Activated CD4-positive, alpha-beta memory T cell treated with anti-CD3 and anti-CD28 coated beads for 36 hours (primary cell): ENCODE measurements around the gene TMEM74B. TPM values are rescaled to one million over a fixed set of nuclear protein-coding genes. Genes with fewer than 3 reads are reported as not detected.

ENCODE experiments used
- total RNA-seq, 2 experiments: library from RNA; stranded (reverse); gene quantifications; one replicate each; pipeline ENCODE4 v1.2.3, GENCODE V29; 2021

Gene TMEM74B
- total RNA-seq, 2 experiments from 2014 or later, result 0.63 to 1.3 TPM

Other genes starting within 250 kb of the TMEM74B start
- gene RSPO4, start 182.7 kb downstream of the TMEM74B start, total RNA-seq, result not detected
- 100 to 1,000 TPM; 140 to 149 TPM for gene PSMF1, start 66.4 kb downstream of the TMEM74B start, total RNA-seq
- gene C20orf202, start 18.5 kb upstream of the TMEM74B start, total RNA-seq, result not detected
- gene RAD21L1, start 41.1 kb upstream of the TMEM74B start, total RNA-seq, result not detected
- 1 to 10 TPM; 3.4 to 4.3 TPM for gene SNPH, start 81.3 kb upstream of the TMEM74B start, total RNA-seq
- gene SDCBP2, start 144.2 kb upstream of the TMEM74B start, total RNA-seq, result 1 to 10 TPM; 4.4 to 5.9 TPM
- 100 to 1,000 TPM; 247 to 252 TPM for gene FKBP1A, start 208.1 kb upstream of the TMEM74B start, total RNA-seq